A549 (cell line): ENCODE results near the gene CELSR1.

ENCODE experiments used
- BHLHE40 ChIP-seq: IDR thresholded peaks from 2 replicates; pipeline ENCODE4 v1.6.1; 2012; ENCODE audit warnings: low read depth, low read length, inconsistent platforms
- CBX8 ChIP-seq: fragments of 200-600 bp; sonication (generic); IDR thresholded peaks from 2 replicates; pipeline ENCODE4 v1.6.1; 2016
- CHD4 ChIP-seq: fragments of 200-600 bp; sonication (generic); IDR thresholded peaks from 2 replicates; pipeline ENCODE4 v1.6.1; 2016; ENCODE audit warnings: antibody characterized with exemption, mild to moderate bottlenecking, borderline replicate concordance
- CTCF ChIP-seq: fragments of >200 bp; sonication (Bioruptor Twin); formaldehyde crosslinking; IDR thresholded peaks from 3 replicates; pipeline ENCODE4 v1.5.1; 2016
- ESRRA ChIP-seq: fragments of 150-350 bp; IDR thresholded peaks from 2 replicates; pipeline ENCODE4 v1.6.1; 2014; ENCODE audit warnings: mild to moderate bottlenecking, low read length, borderline replicate concordance
- JUN ChIP-seq, 2 experiments: fragments of >200 bp; sonication (Bioruptor Twin); formaldehyde crosslinking; IDR thresholded peaks; 2 replicates in 1 of 2; 3 replicates in 1 of 2; pipeline ENCODE4 v1.6.1; 2016 to 2017
- KDM1A ChIP-seq: fragments of 200-600 bp; sonication (generic); IDR thresholded peaks from 2 replicates; pipeline ENCODE4 v1.6.1; 2016; ENCODE audit warnings: low read depth, mild to moderate bottlenecking
- MAFK ChIP-seq: fragments of 450-650 bp; IDR thresholded peaks from 2 replicates; pipeline ENCODE4 v1.6.1; 2014; ENCODE audit not compliant: partially characterized antibody
- POLR2A ChIP-seq: IDR thresholded peaks from 2 replicates; pipeline ENCODE4 v1.6.1; 2012; ENCODE audit warnings: mild to moderate bottlenecking, low read length
- REST ChIP-seq: fragments of 200-600 bp; sonication (generic); IDR thresholded peaks from 2 replicates; pipeline ENCODE4 v1.6.1; 2016; ENCODE audit warnings: antibody characterized with exemption, mild to moderate bottlenecking, moderate library complexity
- RFX5 ChIP-seq: fragments of 450-650 bp; IDR thresholded peaks from 2 replicates; pipeline ENCODE4 v1.7.1; 2014; ENCODE audit warnings: antibody characterized with exemption, mild to moderate bottlenecking, moderate library complexity
- SMC3 ChIP-seq: fragments of >200 bp; sonication (Bioruptor Twin); formaldehyde crosslinking; IDR thresholded peaks from 3 replicates; pipeline ENCODE4 v1.6.1; 2018; ENCODE audit warnings: inconsistent platforms
- TF ChIP-seq, protein P1 (sequence below): IDR thresholded peaks from 2 replicates; pipeline ENCODE4 v1.6.1; 2012

DNA sequence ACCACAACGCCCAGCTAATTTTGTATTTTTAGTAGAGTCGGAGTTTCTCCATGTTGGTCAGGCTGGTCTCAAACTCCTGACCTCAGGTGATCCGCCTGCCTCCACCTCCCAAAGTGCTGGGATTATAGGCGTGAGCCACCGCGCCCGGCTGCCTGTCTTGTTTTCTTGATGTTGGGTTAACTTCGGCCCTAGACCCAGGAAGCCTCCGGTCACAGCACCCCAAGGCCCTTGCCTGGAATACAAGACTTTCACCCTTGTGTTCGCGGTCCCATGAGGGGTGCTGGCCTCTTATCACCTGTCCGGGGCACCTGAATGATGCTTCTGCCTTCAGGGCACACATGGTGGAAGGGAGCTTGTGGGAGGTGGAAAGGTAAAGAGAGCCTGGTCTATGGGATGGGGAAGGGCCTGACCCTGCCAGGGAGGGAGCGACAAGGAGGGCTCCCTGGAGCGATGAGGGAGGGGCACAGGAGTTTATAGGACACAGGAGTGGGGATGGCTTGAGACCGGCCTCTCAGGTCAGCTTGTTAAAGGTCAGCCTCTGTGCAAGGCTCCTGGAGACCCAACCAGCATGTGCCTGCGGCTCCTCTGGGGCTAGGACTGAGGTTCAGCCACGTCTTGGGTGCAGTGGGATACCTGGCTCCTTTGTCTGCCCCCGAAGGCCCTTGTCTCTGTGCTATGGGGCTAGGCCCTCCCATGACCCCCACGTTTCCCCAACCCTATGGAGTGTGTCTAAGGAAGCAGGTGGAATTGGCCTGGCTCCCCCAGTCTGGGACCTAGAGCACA, 48.1 kb upstream of the CELSR1 start:
- no peak for TF ChIP-seq BHLHE40
- no peak for TF ChIP-seq REST
- TF ChIP-seq KDM1A: no peak
- TF ChIP-seq CHD4: no peak
- no peak for TF ChIP-seq CBX8
- no peak for TF ChIP-seq MAFK
- no peak for TF ChIP-seq JUN (IDR thresholded peaks at IDR 0.05)
- TF ChIP-seq, protein P1, sequence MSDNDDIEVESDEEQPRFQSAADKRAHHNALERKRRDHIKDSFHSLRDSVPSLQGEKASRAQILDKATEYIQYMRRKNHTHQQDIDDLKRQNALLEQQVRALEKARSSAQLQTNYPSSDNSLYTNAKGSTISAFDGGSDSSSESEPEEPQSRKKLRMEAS: no peak
- no peak for TF ChIP-seq POLR2A
- no peak for TF ChIP-seq CTCF
- no peak for TF ChIP-seq ESRRA
- no peak for TF ChIP-seq SMC3
- TF ChIP-seq RFX5: no peak
